ENCODE results near the gene SH3PXD2A. TPM values are rescaled to one million over a fixed set of nuclear protein-coding genes. Genes with fewer than 3 reads are reported as not detected.

The SH3PXD2A gene
- total RNA-seq, 1 donor from 2014 or later: 2.3 TPM

DNA sequence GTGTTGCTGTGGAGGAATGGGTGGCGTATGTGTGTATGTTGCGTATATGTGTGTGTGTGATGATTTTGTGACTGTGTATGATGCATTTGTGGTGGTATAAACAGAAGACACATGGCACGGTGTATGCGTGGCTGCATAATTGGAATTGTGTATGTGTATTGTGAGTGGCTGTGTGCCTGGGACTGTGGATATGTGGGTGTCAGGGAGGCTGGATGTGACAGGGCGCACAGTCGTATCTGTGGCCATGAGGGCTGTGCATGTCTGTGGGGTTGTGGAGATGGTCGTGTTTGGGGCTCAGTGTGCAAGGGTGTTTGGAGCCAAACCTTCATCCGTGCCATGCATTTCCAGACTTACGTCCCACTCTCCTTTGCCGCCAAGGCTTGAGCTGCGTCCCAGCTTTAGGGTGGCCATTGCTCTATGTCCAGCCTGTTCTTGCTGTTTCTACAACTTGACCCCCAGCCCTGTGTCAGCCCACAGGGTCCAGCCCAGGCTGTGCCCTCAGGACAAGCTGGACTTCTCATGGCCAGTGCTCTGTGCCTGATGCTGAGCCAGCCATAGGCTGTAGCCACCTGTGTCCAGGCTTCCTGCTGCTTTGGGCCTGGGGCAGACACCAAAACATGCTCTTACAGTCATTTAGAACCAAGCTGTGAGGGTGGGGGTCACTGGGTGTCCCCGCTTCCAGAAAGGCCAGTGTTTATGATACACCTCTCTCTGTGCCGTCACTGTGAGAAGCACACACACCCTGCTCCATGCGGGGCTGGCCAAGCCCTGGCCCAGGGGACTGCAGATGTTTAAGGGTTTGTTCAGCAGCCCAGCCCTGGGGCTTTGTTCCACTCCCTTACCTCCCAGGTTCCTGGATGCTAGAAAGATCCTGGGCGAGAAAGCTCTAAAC, 234.2 kb downstream of the SH3PXD2A start:
- H3K79me2 ChIP-seq (ENCODE audit: low read depth): no peaks in the 10 kb centered on the region
- Mint-ChIP-seq H3K9me3 (no peaks in the 10 kb centered on the region), H3K27me3 (ENCODE audit: insufficient read depth, low read depth) (no peaks in the 10 kb centered on the region), H3K27ac (peak overlapping the region; percentile 25), H3K36me3 (peaks cover 9% of the 10 kb centered on the region), H3K4me1 (no peaks in the 10 kb centered on the region), H3K4me3 (no peak overlapping the region)
- H3K4me2 ChIP-seq: no peak overlapping the region
- H3K4me3 ChIP-seq: no peak overlapping the region
- H3K27me3 ChIP-seq: no peaks in the 10 kb centered on the region
- DNase-seq (ENCODE audit: low spot score): no peak
- no peaks in the 10 kb centered on the region for H4K20me1 ChIP-seq (ENCODE audit: low read depth)
- H3K4me1 ChIP-seq: no peaks in the 10 kb centered on the region
- TF ChIP-seq EZH2phosphoT487 (IDR thresholded peaks at IDR 0.05) (no peak), EZH2 (IDR thresholded peaks at IDR 0.05) (no peak)
- TF ChIP-seq, protein P1, sequence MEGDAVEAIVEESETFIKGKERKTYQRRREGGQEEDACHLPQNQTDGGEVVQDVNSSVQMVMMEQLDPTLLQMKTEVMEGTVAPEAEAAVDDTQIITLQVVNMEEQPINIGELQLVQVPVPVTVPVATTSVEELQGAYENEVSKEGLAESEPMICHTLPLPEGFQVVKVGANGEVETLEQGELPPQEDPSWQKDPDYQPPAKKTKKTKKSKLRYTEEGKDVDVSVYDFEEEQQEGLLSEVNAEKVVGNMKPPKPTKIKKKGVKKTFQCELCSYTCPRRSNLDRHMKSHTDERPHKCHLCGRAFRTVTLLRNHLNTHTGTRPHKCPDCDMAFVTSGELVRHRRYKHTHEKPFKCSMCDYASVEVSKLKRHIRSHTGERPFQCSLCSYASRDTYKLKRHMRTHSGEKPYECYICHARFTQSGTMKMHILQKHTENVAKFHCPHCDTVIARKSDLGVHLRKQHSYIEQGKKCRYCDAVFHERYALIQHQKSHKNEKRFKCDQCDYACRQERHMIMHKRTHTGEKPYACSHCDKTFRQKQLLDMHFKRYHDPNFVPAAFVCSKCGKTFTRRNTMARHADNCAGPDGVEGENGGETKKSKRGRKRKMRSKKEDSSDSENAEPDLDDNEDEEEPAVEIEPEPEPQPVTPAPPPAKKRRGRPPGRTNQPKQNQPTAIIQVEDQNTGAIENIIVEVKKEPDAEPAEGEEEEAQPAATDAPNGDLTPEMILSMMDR (IDR thresholded peaks at IDR 0.05): no peak
- H3K9me3 ChIP-seq (ENCODE audit: low read depth): no peaks in the 10 kb centered on the region
- H3K36me3 ChIP-seq: no peaks in the 10 kb centered on the region
- H3K9ac ChIP-seq: no peak overlapping the region
- no peak overlapping the region for H3K27ac ChIP-seq
- H3F3A ChIP-seq (ENCODE audit: low read depth): no peaks in the 10 kb centered on the region
- H2AFZ ChIP-seq (replicated peaks): no peak overlapping the region

DNA sequence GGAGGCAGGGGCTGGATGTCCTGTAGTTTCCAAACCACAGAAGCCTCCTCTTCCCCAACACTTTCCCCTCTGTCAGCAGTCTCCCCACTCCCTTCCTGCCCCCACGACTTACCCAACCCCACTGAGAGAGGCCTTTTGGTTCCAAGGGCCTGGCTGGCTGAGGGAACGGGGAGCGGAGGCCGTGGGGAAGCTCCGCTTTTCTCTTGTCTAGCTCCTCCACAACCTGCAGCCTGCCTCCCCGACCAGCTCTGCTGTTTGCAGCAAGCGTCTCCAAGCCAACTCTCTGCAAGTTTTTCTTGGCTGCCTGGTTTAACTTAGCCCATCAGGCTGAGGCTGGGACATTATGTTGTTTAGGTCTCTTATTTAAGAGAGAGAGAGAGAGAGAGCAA, 235.0 kb downstream of the SH3PXD2A start:
- H3K27me3 ChIP-seq: no peaks in the 10 kb centered on the region
- H3K36me3 ChIP-seq: no peaks in the 10 kb centered on the region
- H2AFZ ChIP-seq (replicated peaks): no peak overlapping the region
- H4K20me1 ChIP-seq (ENCODE audit: low read depth): no peaks in the 10 kb centered on the region
- H3K9me3 Mint-ChIP-seq: no peaks in the 10 kb centered on the region
- H3K4me3 Mint-ChIP-seq: no peak overlapping the region
- H3K4me1 ChIP-seq: no peaks in the 10 kb centered on the region
- no peaks in the 10 kb centered on the region for H3K27me3 Mint-ChIP-seq (ENCODE audit: insufficient read depth, low read depth)
- no peaks in the 10 kb centered on the region for H3F3A ChIP-seq (ENCODE audit: low read depth)
- H3K9me3 ChIP-seq (ENCODE audit: low read depth): no peaks in the 10 kb centered on the region
- no peak overlapping the region for H3K4me2 ChIP-seq
- DNase-seq (ENCODE audit: low spot score): no peak
- no peak overlapping the region for H3K9ac ChIP-seq
- H3K36me3 Mint-ChIP-seq: peaks cover 7% of the 10 kb centered on the region
- H3K4me1 Mint-ChIP-seq: peaks cover 2% of the 10 kb centered on the region
- H3K4me3 ChIP-seq: no peak overlapping the region
- no peak for TF ChIP-seq EZH2phosphoT487 (IDR thresholded peaks at IDR 0.05)
- TF ChIP-seq EZH2 (IDR thresholded peaks at IDR 0.05): no peak
- TF ChIP-seq, protein P1 (IDR thresholded peaks at IDR 0.05): no peak
- no peak overlapping the region for H3K27ac Mint-ChIP-seq
- H3K27ac ChIP-seq: no peak overlapping the region
- no peaks in the 10 kb centered on the region for H3K79me2 ChIP-seq (ENCODE audit: low read depth)

DNA sequence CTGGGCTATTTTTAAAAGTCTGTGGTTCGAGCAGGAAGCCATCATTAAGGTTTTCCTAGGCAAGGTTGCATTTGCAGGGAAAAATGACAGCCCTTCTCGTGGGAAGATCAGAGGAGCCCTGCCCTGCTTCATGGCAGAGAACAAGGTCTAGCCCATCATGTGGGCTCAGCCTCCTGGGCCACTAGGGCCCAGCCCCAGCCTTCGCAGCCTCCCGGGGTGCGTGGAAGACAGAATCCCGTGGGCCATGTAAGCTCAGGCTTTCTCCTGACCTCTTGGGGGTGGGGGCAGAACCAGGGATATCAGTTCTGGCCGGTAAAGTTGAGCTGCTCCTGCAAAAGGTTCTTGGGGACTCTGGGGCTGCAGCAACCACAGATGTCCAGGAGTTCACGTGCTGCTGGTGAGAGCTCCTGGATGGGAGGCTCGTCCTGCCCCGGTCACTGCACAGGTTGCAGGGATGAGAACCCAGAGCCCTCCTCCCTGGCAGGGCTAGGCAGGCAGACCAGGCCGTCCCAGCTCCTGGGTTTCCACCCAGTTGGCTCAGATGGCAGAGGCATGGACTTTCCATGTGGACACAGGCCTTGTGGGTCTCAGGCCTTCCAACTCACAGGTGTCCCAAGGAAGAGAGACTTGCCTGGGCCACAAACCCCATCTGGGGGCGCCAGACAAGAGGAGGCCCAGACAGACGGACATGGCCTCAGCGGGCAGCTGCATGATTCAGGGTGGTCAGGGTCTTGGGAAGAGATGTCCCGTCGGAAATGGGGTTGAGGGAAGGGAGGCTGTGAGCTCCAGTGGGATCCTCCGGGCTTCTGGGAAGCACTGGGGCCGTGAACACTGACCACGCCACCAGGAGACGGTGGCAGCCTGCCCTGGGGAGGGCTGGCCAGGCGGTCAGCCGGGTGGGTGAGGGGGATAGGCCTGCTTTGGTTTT, 235.7 kb downstream of the SH3PXD2A start:
- Histone ChIP-seq H3K27ac (no peak overlapping the region), H3K27me3 (no peaks in the 10 kb centered on the region), H3K4me3 (no peak overlapping the region), H3K9ac (no peak overlapping the region), H3K9me3 (ENCODE audit: low read depth) (no peaks in the 10 kb centered on the region), H2AFZ (replicated peaks) (no peak overlapping the region), H3K4me1 (no peaks in the 10 kb centered on the region), H3K4me2 (no peak overlapping the region), H4K20me1 (ENCODE audit: low read depth) (no peaks in the 10 kb centered on the region), H3K36me3 (no peaks in the 10 kb centered on the region), H3K79me2 (ENCODE audit: low read depth) (no peaks in the 10 kb centered on the region), H3F3A (ENCODE audit: low read depth) (no peaks in the 10 kb centered on the region)
- H3K4me1 Mint-ChIP-seq: peaks cover 5% of the 10 kb centered on the region
- no peak for DNase-seq (ENCODE audit: low spot score)
- no peak overlapping the region for H3K4me3 Mint-ChIP-seq
- H3K27me3 Mint-ChIP-seq (ENCODE audit: insufficient read depth, low read depth): peaks cover 2% of the 10 kb centered on the region
- TF ChIP-seq EZH2 (IDR thresholded peaks at IDR 0.05) (no peak), EZH2phosphoT487 (IDR thresholded peaks at IDR 0.05) (no peak)
- TF ChIP-seq, protein P1 (IDR thresholded peaks at IDR 0.05): no peak
- H3K9me3 Mint-ChIP-seq: no peaks in the 10 kb centered on the region
- H3K36me3 Mint-ChIP-seq: peaks cover 7% of the 10 kb centered on the region
- H3K27ac Mint-ChIP-seq: no peak overlapping the region

Measured in neural progenitor cell (in vitro differentiated cells).